ENCODE measurements around the gene CDK14.

CDK14 gene

DNA sequence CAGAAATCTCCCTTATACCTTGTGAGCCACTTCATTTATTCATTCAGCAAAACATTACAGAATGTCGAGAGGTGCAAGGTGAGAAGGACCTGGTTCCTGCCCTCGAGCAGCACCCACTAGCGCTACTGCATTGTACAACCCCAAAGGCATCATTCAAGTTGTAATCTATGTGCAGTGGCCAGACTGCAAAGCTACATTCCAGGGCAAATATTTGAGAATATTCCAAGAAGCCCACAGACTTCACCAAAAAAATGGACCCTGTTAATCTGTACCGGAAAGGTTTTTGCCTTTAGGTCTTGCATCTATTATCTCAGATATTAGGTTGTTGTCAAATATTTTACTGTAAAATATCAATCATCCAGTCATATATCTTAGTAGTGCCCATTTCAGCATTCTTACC lies 372.8 kb downstream of the CDK14 start:
- DNase-seq = no peak
- H3K36me3 ChIP-seq = no peaks in the 10 kb centered on the region
- H3K27me3 ChIP-seq = no peaks in the 10 kb centered on the region
- H3K4me1 ChIP-seq = no peaks in the 10 kb centered on the region
- H3K9me3 ChIP-seq = no peaks in the 10 kb centered on the region
- H3K4me3 ChIP-seq (ENCODE audit: low read depth, low read length) = no peak overlapping the region
- TF ChIP-seq, protein P1, sequence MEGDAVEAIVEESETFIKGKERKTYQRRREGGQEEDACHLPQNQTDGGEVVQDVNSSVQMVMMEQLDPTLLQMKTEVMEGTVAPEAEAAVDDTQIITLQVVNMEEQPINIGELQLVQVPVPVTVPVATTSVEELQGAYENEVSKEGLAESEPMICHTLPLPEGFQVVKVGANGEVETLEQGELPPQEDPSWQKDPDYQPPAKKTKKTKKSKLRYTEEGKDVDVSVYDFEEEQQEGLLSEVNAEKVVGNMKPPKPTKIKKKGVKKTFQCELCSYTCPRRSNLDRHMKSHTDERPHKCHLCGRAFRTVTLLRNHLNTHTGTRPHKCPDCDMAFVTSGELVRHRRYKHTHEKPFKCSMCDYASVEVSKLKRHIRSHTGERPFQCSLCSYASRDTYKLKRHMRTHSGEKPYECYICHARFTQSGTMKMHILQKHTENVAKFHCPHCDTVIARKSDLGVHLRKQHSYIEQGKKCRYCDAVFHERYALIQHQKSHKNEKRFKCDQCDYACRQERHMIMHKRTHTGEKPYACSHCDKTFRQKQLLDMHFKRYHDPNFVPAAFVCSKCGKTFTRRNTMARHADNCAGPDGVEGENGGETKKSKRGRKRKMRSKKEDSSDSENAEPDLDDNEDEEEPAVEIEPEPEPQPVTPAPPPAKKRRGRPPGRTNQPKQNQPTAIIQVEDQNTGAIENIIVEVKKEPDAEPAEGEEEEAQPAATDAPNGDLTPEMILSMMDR (IDR thresholded peaks at IDR 0.05; ENCODE audit: low read depth, low read length) = no peak

GRCh38 chr7:90972906-90973550 lies 376.9 kb downstream of the CDK14 start:
- H3K4me1 ChIP-seq = no peaks in the 10 kb centered on the region
- H3K27me3 ChIP-seq = no peaks in the 10 kb centered on the region
- DNase-seq = no peak
- H3K36me3 ChIP-seq = no peaks in the 10 kb centered on the region
- H3K9me3 ChIP-seq = no peaks in the 10 kb centered on the region
- TF ChIP-seq, protein P1 (IDR thresholded peaks at IDR 0.05; ENCODE audit: low read depth, low read length) = no peak
- H3K4me3 ChIP-seq (ENCODE audit: low read depth, low read length) = no peak overlapping the region

GRCh38 chr7:90977056-90977455 lies 380.9 kb downstream of the CDK14 start:
- Histone ChIP-seq H3K27me3 (no peaks in the 10 kb centered on the region), H3K9me3 (no peaks in the 10 kb centered on the region), H3K36me3 (no peaks in the 10 kb centered on the region), H3K4me1 (no peaks in the 10 kb centered on the region), H3K4me3 (ENCODE audit: low read depth, low read length) (no peak overlapping the region)
- TF ChIP-seq, protein P1 (IDR thresholded peaks at IDR 0.05; ENCODE audit: low read depth, low read length) = no peak
- DNase-seq = no peak

- Histone ChIP-seq H3K36me3 (no peaks in the 10 kb centered on the region), H3K9me3 (no peaks in the 10 kb centered on the region), H3K4me1 (no peaks in the 10 kb centered on the region), H3K27me3 (no peaks in the 10 kb centered on the region), H3K4me3 (ENCODE audit: low read depth, low read length) (no peak overlapping the region)
- TF ChIP-seq, protein P1 (IDR thresholded peaks at IDR 0.05; ENCODE audit: low read depth, low read length) = no peak
- DNase-seq = no peak
Observed at GRCh38 chr7:90980545-90980944, 384.4 kb downstream of the CDK14 start.

DNA sequence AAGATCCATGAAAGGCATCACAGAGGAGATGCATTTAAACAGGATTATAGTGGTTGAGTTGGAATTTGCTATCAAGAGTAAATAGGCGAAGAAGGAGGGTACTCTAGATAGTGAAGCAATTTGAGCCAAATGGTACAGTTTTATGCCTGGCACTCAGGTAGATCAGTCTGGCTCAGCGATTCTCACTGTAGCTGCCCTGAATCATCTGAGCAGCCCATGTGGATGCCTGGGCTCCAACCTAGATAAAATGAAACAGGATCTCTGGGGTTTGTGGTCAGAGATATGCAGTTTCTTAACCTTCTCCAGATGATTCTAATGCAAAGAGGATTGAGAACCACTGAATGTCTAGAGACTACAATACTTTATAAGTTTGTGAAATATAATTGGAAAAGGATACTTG lies 386.1 kb downstream of the CDK14 start:
- no peaks in the 10 kb centered on the region for H3K27me3 ChIP-seq
- DNase-seq = no peak
- no peaks in the 10 kb centered on the region for H3K36me3 ChIP-seq

DNA sequence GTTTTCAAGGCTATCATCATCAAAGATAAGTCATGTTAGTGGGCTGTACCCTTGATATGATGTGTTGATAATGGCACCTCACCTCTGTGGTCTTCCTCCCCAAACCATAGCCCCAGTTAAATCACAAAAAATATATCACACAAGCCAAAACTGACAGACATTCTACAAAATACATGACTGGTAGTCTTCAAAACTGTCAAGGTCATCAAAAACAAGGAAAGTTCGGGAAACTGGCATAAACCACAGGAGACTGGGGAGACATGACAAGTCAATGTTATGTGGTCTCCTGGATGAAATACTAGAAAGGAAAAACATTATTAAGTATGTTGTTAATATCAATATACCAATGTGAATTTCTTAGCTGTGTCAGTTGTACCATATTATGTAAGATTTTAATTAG lies 388.6 kb downstream of the CDK14 start:
- H3K27me3 ChIP-seq = no peaks in the 10 kb centered on the region
- TF ChIP-seq, protein P1 (IDR thresholded peaks at IDR 0.05; ENCODE audit: low read depth, low read length) = no peak
- H3K9me3 ChIP-seq = no peaks in the 10 kb centered on the region
- no peaks in the 10 kb centered on the region for H3K36me3 ChIP-seq
- no peak for DNase-seq
- no peak overlapping the region for H3K4me3 ChIP-seq (ENCODE audit: low read depth, low read length)
- H3K4me1 ChIP-seq = no peaks in the 10 kb centered on the region

More for the DNA sequence above, 386.1 kb downstream of the CDK14 start:
- TF ChIP-seq, protein P1 (IDR thresholded peaks at IDR 0.05; ENCODE audit: low read depth, low read length) = no peak
- Histone ChIP-seq H3K4me3 (ENCODE audit: low read depth, low read length) (no peak overlapping the region), H3K4me1 (no peaks in the 10 kb centered on the region), H3K9me3 (no peaks in the 10 kb centered on the region)

Data from BE2C (cell line).